GM19240 (cell line): ENCODE measurements around the gene EFCAB6.

Source experiments
- DNase-seq: peaks from one replicate; pipeline ENCODE4 v3.0.0; 2011; ENCODE audit warnings: low spot score; ENCODE audit not compliant: insufficient read length

EFCAB6 gene

GRCh38 chr22:43747877-43748276, 64.2 kb downstream of the EFCAB6 start:
- no peak for DNase-seq

- DNase-seq = no peak
These were observed 65.0 kb downstream of the EFCAB6 start for GRCh38 chr22:43747058-43747457.

DNA sequence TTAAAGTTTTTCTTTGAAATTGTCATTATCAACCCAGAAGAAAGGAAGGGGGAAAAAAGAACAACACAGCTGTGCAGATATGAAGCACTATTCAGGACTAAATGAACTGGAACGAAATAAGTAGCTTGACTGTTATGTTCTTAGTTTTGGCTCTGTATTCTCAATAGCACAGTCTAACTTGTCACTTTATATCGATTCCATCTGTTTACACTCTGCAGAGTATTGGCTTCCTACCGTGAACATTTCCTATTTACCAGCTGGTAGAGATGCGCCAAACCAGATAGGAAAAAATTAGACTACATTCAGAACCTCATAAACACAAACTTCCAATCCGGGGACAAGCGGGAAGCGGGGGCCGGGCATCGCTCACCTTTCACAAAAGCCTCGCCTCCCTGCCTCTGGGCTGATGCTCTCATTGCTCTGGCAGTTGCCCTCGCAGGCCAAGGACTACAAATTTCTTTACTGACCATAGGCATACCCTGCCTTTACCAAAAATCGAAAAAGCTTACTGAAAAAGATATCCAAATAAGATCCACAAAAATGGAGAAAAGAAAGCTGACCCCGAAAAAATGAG, 66.2 kb downstream of the EFCAB6 start:
- no peak for DNase-seq

- no peak for DNase-seq
These were observed 66.7 kb downstream of the EFCAB6 start for GRCh38 chr22:43745411-43745770.

GRCh38 chr22:43744700-43745410, 67.2 kb downstream of the EFCAB6 start:
- DNase-seq = no peak

DNA sequence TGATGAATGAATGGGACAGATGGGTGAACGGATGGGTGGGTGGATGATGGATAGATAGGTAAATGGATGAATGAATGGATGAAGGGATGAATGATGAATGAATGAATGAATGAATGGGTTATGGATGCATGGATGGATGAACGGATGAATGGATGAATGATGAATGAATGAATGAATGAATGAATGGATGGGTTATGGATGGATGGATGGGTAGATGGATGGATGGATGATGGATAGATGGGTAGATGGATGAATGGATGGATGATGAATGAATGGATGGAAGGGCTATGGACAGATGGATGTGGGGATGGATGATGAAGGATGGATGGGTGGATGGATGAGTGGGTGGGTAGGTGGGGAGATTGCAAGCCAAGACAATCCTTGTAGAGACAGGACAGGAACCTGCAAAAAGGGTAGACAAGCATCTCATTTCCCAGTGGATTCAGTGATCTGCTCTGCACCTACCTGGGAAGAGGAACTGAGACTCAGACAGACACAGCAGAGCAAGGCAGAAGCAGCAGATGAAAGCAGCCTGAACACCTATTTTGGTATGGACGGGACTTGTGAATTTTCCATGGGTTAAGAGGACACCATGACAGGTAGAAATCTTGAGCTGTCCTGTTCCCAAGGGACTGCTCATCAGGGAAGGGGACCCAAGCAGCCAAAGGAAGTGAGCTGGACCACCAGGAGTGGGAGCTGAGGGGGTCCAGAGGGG, 68.0 kb downstream of the EFCAB6 start:
- DNase-seq = no peak

- no peak for DNase-seq
These were observed 69.0 kb downstream of the EFCAB6 start for GRCh38 chr22:43743131-43743530.

DNA sequence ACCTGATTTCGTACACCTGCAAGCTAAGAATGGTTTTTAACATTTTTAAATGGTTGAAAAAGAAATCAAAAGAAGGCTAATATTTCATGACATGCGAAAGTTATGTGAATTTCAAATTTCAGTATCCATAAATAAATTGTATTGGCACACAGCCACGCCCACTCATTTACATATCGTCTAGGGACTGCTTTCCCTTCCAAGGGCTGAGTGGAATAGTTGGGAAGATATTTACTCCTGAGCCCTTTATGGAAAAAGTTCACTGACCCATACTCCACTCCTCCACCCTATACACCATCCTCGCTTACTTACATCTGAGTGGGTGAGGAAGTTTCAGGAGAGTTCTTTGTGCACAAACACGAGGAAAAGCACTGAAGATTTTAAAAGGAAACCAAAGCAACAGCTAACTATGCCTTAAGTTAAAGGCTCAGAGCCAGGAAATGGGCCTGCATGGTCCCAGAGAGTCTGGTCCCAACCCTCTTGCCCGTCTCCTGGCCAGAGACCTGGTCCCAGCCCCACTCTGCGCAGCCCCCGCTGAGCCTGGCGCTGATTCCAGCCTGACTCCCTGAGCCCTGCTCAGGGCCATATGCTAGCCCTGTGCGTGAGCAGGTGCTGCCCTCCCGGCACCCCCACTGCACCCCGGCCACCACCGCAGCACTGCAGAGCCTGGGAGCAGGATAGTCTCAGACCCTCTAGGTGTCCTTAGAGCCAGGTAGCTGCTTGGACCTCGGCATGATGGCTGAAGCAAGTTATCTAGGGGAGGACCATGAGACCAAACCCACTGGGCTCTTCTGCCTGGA, 69.8 kb downstream of the EFCAB6 start:
- DNase-seq = no peak

- no peak for DNase-seq
These were observed 71.4 kb downstream of the EFCAB6 start for GRCh38 chr22:43740587-43741270.

GRCh38 chr22:43739851-43740379, 72.2 kb downstream of the EFCAB6 start:
- DNase-seq = no peak

GRCh38 chr22:43737150-43737828, 74.8 kb downstream of the EFCAB6 start:
- DNase-seq = no peak

DNA sequence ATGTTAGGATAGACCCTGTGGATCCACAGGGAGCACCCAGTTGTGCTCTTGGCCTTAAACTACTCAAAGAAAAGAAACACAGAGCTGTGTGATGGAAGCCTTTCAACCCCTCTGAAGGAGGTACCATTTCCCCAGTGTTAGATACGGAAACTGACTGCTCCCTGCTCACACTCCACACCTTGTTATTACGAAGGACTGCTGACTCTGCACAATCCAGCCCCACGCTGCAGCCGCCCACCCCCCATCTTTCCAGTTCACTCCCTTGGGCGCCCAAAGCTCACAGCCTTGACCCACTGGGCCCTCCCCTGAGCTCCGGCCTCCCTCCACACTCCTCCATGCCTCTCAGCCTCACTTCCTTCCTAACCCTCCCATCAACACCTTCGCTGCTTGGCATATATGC, 75.5 kb downstream of the EFCAB6 start:
- DNase-seq = no peak

GRCh38 chr22:43734370-43735150, 77.5 kb downstream of the EFCAB6 start:
- DNase-seq = no peak

DNA sequence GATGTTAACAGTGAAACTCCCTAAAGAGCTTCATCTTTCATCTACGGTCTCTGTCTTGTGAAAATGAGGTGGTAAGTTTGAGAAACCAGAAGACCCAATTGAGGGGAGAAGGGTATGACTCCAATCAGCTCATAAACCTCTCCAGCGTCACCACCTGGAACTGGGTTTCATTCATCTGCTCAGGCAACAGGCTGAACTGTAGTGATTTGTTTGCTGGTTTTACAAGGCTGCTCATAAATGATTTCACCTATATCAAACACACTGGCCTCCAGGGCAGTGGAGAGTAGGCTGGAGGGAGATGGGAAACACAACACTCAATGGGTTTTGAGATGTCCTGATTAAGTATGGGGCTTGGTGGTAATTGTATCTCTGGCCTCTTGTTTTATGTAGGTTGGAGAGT, 79.0 kb downstream of the EFCAB6 start:
- no peak for DNase-seq

DNA sequence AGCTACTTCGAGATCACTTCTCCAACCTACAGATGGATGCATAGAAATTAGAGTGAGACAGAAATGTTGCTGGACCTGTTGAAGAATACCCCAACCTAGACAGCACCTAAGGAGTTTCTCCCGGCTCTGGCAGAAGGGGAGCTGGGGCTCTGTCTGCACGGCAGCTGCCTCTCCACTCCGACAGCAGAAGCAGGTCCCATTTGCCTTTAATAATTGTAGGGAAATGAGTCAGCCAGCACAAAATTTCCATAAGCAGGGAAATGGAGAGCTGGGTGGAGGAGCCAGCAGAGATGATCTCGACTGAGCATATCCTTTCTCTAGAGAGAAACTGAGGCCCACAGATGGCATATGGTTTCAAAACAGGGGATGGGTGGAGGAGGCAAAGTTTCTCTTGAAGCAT, 80.1 kb downstream of the EFCAB6 start:
- DNase-seq = no peak

DNA sequence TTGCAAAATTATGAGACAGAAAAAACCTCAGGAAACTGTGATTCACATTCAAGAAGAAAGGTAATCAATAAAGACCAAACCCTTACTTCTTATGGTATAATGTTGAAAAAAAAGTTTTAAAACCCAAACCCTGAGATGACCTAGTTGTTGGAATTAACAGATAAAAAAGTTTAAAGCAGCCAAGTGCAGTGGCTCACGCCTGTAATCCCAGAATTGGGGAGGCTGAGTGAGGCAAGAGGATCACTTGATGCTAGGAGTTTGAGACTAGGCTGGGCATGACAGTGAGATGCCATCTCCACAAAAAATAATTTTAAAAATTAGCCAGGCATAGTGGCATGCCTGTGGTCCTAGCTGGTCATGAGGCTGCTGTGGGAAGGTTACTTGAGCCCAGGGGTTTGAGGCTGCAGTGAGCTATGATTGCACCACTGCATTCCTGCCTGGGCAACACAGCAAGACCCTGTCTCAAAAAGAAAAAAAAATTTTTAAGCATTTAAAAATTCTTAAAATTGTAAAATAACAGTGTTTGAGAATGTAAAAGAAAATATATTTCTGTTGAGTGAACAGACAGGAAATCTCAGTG, 85.1 kb downstream of the EFCAB6 start:
- DNase-seq = no peak

- no peak for DNase-seq
These were observed 85.8 kb downstream of the EFCAB6 start for GRCh38 chr22:43726322-43726721.

- DNase-seq = no peak
These were observed 88.3 kb downstream of the EFCAB6 start for GRCh38 chr22:43723816-43724215.

DNA sequence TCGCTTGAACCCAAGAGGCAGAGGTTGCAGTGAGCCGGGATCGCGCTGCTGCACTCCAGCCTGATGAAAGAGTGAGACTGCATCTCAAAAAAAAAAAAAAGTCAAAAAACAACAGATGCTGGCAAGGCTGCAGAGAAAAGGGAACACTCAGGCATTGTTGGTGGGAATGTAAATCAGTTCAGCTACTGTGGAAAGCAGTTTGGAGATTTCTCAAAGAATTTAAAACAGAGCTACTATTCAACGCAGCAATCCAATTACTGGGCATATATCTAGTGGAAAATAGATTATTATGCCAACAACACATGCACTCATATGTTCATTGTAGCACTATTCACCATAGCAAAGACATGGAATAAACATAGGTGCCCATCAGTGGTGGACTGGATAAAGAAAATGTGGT, 89.7 kb downstream of the EFCAB6 start:
- no peak for DNase-seq
